Stimulated activated CD8-positive, alpha-beta memory T cell treated with anti-CD3 and anti-CD28 coated beads, Interleukin-4, amount 100 ng/mL, for 1 hour (primary cell): ENCODE measurements around the gene CSTF1.
"Not testable (repeated sequence)": the region's sequence is repeated elsewhere in the genome, so short reads cannot be mapped to it uniquely, and the experiment has no call there.

Source experiments
- DNase-seq, 2 donors: peaks; one replicate each; pipeline ENCODE4 v3.0.0-alpha.2; 2020; ENCODE audit warnings: low read depth in 2 of 2, low spot score in 1 of 2

CSTF1 gene

GRCh38 chr20:56403465-56403864, 11.0 kb downstream of the CSTF1 start:
- DNase-seq: no peak

DNA sequence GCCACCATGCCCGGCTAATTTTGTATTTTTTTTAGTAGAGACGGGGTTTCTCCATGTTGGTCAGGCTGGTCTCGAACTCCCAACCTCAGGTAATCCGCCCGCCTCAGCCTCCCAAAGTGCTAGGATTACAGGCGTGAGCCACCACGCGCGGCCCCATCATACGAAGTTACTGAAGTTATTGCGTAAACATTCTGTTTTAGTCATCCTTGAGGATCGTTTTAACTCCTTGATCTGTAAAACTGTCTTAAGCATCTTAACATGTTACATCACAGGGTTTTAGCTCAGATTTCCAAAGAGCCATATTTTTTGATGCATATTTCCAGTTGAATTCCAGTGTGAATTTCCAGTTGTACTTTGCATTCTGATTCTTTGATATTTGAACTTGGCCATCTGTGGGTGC, 12.9 kb downstream of the CSTF1 start:
- DNase-seq: not testable (repeated sequence)

- DNase-seq: no peak
These were observed 14.5 kb downstream of the CSTF1 start for GRCh38 chr20:56406910-56407309.

DNA sequence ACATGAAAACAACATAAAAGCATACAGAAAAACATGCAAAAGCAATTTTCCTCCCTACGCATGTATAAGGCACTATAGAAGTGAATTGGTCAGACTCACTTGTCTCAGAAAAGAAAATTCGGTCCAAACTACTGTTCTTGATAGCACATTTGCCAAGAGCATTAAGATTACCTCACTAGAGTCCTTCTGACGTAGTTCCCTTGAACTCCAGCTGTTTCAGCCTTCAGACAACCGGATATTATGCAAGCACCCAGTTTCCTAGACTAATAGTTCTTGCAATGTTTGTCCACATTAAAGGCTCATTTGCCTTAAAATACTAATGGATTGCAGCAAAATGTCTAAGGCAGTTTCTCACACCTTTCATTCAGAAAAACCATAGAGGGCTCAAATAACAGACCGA, 17.1 kb downstream of the CSTF1 start:
- DNase-seq: no peak

DNA sequence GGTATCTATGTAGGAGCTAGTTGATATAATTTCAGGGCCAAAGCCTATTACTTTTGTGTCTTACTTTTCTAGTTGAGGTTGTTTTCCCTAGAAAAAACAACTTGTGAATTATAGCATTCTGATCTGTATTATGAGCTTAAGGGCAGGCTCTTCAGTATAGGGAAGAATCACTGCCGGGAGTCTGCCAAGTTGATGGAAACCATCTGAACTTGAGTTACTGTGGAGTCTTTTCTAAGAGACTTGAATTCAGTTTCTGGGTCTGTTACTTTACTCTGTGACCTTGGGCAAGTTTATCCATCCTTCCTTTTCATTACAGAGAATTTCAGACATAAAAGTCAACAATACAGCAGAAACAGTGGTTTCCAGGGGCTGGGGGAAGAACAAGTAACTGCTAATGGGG, 17.5 kb downstream of the CSTF1 start:
- DNase-seq: no peak

DNA sequence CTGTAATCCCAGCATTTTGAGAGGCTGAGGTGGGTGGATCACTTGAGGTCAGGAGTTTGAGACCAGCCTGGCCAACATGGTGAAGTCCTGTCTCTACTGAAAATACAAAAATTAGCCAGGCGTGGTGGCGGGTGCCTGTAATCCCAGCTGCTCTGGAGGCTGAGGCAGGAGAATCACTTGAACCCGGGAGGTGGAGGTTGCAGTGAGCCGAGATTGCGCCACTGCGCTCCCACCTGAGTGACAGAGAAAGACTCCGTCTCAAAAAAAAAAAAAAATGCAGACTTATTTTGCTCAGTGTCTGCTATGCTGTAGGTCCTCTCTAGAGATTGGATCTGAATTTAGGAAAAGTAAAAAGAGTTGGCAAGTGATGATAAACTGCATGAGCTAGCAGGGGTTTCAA, 18.8 kb downstream of the CSTF1 start:
- not testable (repeated sequence) for DNase-seq

GRCh38 chr20:56411759-56412472, 19.5 kb downstream of the CSTF1 start, which contains the start of gene CASS4:
Gene CASS4, plus strand, starts transcription at chr20:56412260. Its CDS starts 199 bp downstream, at chr20:56412459.
- DNase-seq: no peak

DNA sequence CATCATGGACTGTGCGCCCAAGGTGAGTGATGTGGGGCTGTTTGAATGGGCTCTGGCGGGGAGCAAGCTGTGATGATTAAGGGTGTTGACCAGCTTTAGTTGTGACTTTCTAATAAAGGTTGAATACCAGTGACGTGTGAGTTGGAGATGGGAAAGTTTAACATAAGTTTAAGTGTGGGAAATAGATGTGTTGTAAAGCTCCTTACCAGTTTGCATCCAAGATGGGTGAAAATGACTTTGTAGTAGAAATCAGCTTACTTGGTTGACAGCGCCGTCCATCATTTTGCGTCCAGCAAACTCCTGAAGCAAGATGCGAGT, 20.0 kb downstream of the CSTF1 start:
- DNase-seq: no peak

DNA sequence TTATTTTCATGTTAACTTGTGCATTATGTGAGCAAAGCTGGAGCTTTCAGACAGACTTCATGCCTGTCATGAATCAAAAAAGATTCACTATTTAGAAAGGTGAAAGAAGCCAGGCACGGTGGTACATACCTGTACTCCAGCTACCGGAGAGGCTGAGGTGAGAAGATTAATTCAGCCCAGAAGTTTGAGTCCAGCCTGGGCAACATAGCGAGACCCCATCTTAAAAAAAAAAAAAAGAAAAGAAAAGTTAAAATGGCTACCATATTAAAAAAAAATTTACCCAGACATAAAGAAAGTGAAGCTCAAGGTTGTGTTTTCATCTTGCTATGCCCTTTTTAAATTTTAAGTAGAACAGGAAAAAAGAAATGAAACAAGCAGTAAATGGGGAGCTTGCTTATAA, 20.5 kb downstream of the CSTF1 start:
- DNase-seq: no peak

DNA sequence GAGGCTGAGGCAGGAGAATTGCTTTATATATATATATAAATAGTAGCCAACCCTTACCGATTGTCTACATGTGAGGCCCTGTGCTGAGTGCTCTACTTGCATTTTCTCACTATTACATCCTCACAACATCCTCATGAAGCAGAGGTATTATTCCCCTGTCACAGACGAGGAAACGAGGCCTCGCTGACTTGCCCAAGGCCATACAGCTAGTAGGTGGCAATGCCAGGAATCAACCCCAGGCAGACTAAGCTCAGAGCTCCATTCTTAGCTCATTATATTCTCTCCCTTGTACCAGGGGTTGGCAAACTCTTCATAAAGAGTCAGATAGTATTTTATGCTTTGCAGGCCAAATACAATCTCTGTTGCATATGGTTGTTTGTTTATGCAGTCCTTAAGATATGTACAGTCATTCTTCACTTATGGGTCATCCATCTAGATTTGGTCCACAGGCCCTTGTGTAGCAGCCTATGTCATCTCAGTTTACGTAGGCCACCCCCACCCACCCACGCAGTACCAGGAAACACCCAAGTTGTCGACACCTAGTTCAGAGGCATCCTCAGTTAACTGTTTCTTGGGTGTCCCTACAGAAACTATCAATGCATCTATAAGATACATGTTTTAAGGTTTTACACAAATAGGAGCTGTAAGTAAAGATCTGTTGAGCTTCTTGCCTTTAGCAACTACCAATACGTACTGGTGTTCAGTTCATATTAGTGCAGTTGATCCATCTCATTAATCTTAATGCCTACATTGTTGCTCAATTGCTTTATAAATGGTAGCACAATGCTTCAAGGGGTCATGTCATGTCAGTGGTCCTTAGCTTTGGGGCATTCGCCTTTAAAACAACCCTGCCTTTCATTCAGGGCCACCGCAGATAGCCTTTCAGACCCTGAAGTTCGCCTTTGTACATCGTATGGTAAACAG, 22.7 kb downstream of the CSTF1 start:
- DNase-seq: no peak

- no peak for DNase-seq
These were observed 25.0 kb downstream of the CSTF1 start for GRCh38 chr20:56417402-56417801.

DNA sequence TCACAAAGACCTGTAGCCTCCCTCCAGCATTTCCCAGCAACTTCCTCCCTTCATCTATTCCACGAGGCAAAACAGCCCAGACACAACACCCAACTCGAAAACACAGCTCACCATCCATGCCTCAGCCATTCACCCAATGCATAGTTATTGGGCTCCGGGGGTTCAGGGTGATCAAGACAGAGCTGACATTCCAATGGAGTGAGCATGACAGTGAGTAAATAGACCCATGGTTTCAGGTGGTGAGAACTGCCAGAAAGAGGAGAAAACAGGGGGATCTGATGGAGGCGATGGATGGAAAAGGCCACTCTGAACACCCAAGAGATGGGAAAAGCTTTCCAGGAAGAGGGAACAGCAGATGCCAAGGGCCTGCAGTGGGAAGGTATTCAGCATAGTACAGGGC, 25.5 kb downstream of the CSTF1 start:
- DNase-seq: no peak

DNA sequence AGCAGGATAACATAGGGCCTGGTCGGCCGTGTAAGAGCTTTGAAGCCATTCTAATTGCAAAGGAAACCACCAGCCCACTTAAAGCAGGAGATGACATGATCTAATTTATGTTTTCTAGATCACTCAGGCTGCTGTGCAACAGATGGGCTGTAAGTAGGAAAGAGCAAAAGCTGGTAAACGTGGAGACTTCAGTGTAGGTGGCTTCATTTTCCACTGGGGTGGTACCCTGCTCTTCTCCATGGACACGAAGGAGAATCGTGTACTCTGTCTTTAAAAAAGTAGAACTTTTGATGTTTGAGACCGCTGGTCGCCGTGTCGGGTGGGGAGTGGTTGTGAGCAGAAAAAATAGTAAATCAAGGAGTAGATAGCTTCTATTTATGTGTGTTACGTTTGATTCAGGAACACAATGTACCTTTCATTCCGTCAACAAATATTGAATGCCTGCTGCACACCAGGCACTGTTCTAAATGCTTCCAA, 26.0 kb downstream of the CSTF1 start:
- DNase-seq: no peak

GRCh38 chr20:56420028-56420427, 27.6 kb downstream of the CSTF1 start:
- DNase-seq: no peak

- no peak for DNase-seq
These were observed 28.7 kb downstream of the CSTF1 start for GRCh38 chr20:56420940-56421688.

GRCh38 chr20:56422076-56422823, 29.8 kb downstream of the CSTF1 start:
- no peak for DNase-seq

GRCh38 chr20:56422824-56423189, 30.4 kb downstream of the CSTF1 start:
- DNase-seq: no peak

DNA sequence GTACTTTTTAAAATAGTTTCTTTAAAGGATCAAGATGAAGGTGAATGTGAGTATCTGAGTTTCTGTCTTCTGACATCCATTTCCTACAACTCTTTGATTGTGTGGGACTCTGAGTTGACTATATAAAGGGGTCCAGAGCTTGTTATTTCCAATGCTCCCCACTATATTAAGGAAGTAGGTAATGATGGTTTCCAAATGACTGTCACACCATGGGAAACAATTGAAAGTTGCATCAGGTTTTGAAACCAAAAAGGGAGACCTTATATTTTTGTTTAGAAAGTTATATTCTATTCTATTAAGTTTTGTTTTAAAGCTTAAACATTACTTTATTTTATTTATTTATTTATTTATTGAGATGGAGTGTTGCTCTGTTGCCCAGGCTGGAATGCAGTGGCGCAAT, 30.8 kb downstream of the CSTF1 start:
- DNase-seq: no peak

DNA sequence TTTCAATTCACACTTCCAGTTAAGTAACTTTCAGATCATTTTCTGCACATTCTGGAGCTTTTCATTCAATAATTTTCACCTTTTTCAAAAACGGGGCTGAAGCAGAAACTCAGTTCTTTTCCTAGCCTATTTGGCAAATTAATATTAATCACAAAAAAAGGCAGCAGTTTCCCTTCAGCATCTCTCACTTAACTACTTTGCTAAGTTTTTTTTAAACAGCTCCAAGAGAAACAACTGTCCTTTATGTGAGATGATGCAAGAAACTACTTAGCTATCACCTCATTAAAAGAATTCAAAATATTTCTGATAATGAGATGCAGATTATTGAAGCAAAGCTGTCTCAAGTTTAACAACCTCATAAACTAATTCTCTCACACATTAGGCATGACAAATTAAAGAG, 31.4 kb downstream of the CSTF1 start:
- no peak for DNase-seq

DNA sequence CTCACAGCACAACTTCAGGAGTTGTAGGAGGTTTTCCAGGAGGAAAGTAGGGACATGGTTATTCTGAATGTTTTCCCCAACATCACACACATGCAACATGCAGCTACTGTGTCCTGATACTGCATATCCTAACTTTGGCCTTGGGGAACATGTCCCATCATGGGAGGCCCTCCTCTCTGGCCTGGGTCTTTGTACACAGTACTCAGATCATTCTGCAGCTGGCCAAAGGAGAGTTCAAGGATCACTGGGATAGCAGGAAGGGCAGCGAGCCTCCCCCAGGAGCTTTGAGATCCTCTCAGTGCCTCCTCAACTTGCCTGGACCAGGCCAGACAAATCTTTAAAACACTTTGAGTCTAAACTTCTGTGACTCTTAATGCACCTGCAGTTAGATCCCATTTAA, 32.5 kb downstream of the CSTF1 start:
- DNase-seq: no peak

DNA sequence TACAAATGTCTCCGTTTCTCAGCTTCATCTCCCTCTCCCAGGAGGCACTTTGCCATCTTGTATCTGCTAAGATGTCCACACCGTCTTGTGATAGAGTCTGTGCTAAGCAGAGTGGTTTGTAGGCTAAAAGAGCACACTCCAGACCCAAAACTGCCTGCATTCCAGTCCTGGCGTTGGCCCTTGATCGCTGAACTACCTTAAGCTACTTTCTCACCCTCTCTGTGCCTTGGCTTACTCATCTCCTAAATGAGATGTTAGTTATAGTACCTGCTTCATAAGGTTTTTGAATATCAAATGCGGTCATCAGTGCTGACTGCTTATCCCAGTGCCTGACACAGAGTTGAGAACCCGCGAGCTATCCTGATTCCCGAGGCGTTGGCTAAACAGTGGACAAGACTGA, 33.6 kb downstream of the CSTF1 start:
- DNase-seq: no peak
